ENCODE results near the gene CDK5. TPM values are rescaled to one million over a fixed set of nuclear protein-coding genes. Genes with fewer than 3 reads are reported as not detected.

The CDK5 gene
- polyA plus RNA-seq, 1 donor (not counting 4 experiments of a cell fraction or from before 2014, with no cell fraction given) = 19.3 TPM

DNA sequence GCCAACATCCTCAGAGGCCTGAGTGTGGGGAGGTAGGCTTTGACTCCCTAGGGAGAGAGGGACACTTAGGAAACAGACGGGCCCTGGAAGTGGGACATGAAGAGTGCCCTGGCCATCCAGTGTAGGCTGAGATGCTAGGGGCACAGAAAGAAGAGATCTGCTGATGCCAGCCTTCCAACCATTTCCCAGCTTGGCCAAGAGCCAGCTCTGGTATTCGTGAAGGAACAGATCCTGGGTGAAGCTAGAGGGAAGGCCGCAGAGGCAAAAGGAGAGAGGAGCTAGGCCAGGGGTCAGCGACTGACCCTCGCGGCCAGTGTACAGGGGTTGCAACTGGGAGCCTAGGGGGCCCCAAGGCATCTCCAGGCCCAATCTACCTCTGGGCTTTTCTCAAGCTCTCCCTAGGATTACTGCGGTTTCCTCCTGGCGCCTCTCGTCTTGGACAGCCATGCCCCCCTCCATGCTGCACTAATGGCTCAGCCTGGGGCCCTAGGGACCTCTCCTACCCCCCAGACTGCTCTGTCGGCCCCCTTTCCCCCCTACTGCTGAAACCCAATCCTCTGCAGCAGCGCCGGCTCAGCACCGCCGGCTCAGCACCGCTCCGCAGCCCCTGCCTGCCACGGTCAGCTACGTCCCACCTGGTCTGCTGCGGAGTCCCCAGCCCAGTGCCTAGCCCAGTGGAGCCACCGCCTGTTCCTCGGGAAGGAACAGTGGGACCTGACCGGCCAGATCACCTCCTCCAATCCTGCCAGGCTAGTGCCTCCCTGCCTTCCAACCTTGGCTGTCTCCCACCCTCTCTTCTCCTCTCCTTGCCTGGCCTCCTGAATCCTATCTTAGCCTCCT lies 9.5 kb downstream of the CDK5 start, which contains the start of gene ASIC3:
ASIC3 (plus strand) TSS at position 556 of the 840 bp plus-strand sequence. CDS start 355 bp downstream, outside the sequence.
- no peak for DNase-seq (ENCODE audit: low read depth, low spot score)
- dilution Hi-C loops (cut with MboI; ENCODE audit: extremely low pct_ligation_motif_present, low sequenced_read_pairs) = no loop called here

DNA sequence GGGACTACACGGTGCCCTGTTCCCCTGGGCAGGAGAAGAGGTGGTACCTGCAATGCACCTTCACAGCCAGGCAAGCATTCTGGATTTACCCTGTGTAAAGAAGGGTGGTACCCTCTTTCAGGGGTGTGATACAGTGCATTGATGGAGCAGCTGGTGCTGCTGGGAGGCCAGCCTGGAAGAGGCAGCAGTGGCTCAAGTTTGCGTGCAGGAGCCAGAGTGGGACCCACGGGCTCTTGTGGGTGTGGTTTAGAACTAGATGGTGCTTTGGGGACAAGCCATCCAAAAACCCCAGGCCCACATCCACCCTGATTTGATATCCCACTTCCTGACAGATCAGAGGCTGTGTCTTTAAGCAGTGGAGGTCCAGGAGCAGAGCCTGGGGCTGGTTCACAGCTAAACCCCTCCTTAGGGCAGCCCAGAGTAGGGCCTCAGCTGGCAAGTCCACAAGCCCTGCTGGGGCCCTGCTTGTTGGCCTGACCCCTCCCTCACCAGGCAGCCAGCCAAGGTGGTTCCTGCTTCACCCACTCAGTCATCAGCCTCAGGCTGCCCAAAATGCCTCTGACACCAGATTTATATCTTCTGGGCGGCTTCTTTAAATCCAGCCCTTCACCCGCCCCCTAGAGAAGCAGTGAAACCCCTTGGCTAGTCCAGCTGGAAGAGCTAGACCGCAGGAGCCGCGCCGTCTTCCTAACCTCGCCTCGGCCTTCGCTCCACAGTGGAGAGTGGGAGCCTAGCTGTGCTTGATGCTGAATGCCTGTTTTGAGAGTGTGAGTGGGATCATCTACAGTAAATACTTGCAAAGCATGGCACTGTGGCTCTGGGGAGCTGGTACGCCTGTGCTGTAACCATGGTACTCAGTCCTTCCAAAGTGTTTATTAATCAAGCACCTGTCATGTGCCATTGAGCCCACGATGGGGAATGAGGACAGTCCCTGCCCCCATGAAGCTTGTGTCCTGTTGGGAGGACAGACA lies 10.8 kb downstream of the CDK5 start:
- DNase-seq (ENCODE audit: low read depth, low spot score) = no peak
- TF ChIP-seq, protein P1, sequence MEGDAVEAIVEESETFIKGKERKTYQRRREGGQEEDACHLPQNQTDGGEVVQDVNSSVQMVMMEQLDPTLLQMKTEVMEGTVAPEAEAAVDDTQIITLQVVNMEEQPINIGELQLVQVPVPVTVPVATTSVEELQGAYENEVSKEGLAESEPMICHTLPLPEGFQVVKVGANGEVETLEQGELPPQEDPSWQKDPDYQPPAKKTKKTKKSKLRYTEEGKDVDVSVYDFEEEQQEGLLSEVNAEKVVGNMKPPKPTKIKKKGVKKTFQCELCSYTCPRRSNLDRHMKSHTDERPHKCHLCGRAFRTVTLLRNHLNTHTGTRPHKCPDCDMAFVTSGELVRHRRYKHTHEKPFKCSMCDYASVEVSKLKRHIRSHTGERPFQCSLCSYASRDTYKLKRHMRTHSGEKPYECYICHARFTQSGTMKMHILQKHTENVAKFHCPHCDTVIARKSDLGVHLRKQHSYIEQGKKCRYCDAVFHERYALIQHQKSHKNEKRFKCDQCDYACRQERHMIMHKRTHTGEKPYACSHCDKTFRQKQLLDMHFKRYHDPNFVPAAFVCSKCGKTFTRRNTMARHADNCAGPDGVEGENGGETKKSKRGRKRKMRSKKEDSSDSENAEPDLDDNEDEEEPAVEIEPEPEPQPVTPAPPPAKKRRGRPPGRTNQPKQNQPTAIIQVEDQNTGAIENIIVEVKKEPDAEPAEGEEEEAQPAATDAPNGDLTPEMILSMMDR (optimal IDR thresholded peaks at IDR 0.05 in 1 of 3, IDR thresholded peaks at IDR 0.05 in 1 of 3, conservative IDR thresholded peaks at IDR 0.05 in 1 of 3; ENCODE audit: extremely low read depth in 1 of 3, insufficient read depth in 2 of 3, low read length in 3 of 3) = no peak

More for the DNA sequence above, 9.5 kb downstream of the CDK5 start, which contains the start of gene ASIC3:
- H3K4me2 ChIP-seq (ENCODE audit: control insufficient read depth, extremely low read depth, insufficient read depth, low read depth, low read length) = no peak within 1 kb of the TSS
- no peaks in the 10 kb centered on the region for H3K79me2 ChIP-seq (ENCODE audit: control insufficient read depth, insufficient read depth, low read length)
- H3K9ac ChIP-seq (ENCODE audit: control insufficient read depth, extremely low read depth, insufficient read depth, low read length) = no peak within 1 kb of the TSS
- H2AFZ ChIP-seq (ENCODE audit: control insufficient read depth, low read length) = no peak within 1 kb of the TSS
- no peak within 1 kb of the TSS for H3K4me3 ChIP-seq (ENCODE audit: control insufficient read depth in 2 of 3, extremely low read depth in 1 of 3, insufficient read depth in 2 of 3, low read depth in 1 of 3, low read length in 3 of 3)
- H3K9me1 ChIP-seq (ENCODE audit: control insufficient read depth, extremely low read depth, insufficient read depth, low read length) = no peaks in the 10 kb centered on the region
- H3K36me3 ChIP-seq (ENCODE audit: control insufficient read depth in 2 of 2, extremely low read depth in 1 of 2, insufficient read depth in 2 of 2, low read length in 2 of 2) = peaks cover 0 to 9% of the 10 kb centered on the region in 2 experiments
- no peak for TF ChIP-seq EZH2 (IDR thresholded peaks at IDR 0.05; ENCODE audit: low read length)
- TF ChIP-seq, protein P1 (optimal IDR thresholded peaks at IDR 0.05 in 1 of 3, IDR thresholded peaks at IDR 0.05 in 1 of 3, conservative IDR thresholded peaks at IDR 0.05 in 1 of 3; ENCODE audit: extremely low read depth in 1 of 3, insufficient read depth in 2 of 3, low read length in 3 of 3) = no peak
- H3K4me1 ChIP-seq (ENCODE audit: control insufficient read depth, extremely low read depth, insufficient read depth, low read length) = peaks cover 3% of the 10 kb centered on the region
- FAIRE-seq = no peak
- H4K20me1 ChIP-seq (ENCODE audit: control insufficient read depth, extremely low read depth, insufficient read depth, low read length) = no peaks in the 10 kb centered on the region
- peaks cover 4% of the 10 kb centered on the region for H3K27me3 ChIP-seq (ENCODE audit: control insufficient read depth, extremely low read depth, insufficient read depth, low read length)
- no peak within 1 kb of the TSS for H3K27ac ChIP-seq (ENCODE audit: control insufficient read depth, insufficient read depth, low read length)
- H3K9me3 ChIP-seq (ENCODE audit: control insufficient read depth, low read depth, low read length) = no peaks in the 10 kb centered on the region

More for the DNA sequence above, 10.8 kb downstream of the CDK5 start:
- H3K79me2 ChIP-seq (ENCODE audit: control insufficient read depth, insufficient read depth, low read length) = no peaks in the 10 kb centered on the region
- peaks cover 3% of the 10 kb centered on the region for H3K4me1 ChIP-seq (ENCODE audit: control insufficient read depth, extremely low read depth, insufficient read depth, low read length)
- H2AFZ ChIP-seq (ENCODE audit: control insufficient read depth, low read length) = no peak overlapping the region
- no peaks in the 10 kb centered on the region for H3K9me3 ChIP-seq (ENCODE audit: control insufficient read depth, low read depth, low read length)
- H3K4me3 ChIP-seq (ENCODE audit: control insufficient read depth in 2 of 3, extremely low read depth in 1 of 3, insufficient read depth in 2 of 3, low read depth in 1 of 3, low read length in 3 of 3) = no peak overlapping the region
- no peak overlapping the region for H3K27ac ChIP-seq (ENCODE audit: control insufficient read depth, insufficient read depth, low read length)
- peaks cover 5 to 14% of the 10 kb centered on the region in 2 experiments for H3K36me3 ChIP-seq (ENCODE audit: control insufficient read depth in 2 of 2, extremely low read depth in 1 of 2, insufficient read depth in 2 of 2, low read length in 2 of 2)
- no peaks in the 10 kb centered on the region for H3K9me1 ChIP-seq (ENCODE audit: control insufficient read depth, extremely low read depth, insufficient read depth, low read length)
- no peaks in the 10 kb centered on the region for H4K20me1 ChIP-seq (ENCODE audit: control insufficient read depth, extremely low read depth, insufficient read depth, low read length)
- no peak overlapping the region for H3K9ac ChIP-seq (ENCODE audit: control insufficient read depth, extremely low read depth, insufficient read depth, low read length)
- dilution Hi-C loops (cut with MboI; ENCODE audit: extremely low pct_ligation_motif_present, low sequenced_read_pairs) = no loop called here
- peaks cover 4% of the 10 kb centered on the region for H3K27me3 ChIP-seq (ENCODE audit: control insufficient read depth, extremely low read depth, insufficient read depth, low read length)
- no peak for FAIRE-seq
- no peak overlapping the region for H3K4me2 ChIP-seq (ENCODE audit: control insufficient read depth, extremely low read depth, insufficient read depth, low read depth, low read length)

Data from keratinocyte (primary cell).